HCT116 (cell line): ENCODE measurements around the gene G0S2.

ENCODE experiments used
- CTCF ChIP-seq, 3 experiments: fragments of 200-600 bp in 1 of 3; sonication (generic) in 1 of 3; IDR thresholded peaks in 2 of 3; conservative IDR thresholded peaks in 1 of 3; 2 replicates each; pipeline ENCODE4 v1.5.1; 2012 to 2017; ENCODE audit warnings: low read depth in 2 of 3, low read length in 2 of 3, antibody characterized with exemption in 1 of 3, borderline replicate concordance in 1 of 3, control low read depth in 1 of 3, mild to moderate bottlenecking in 1 of 3, mixed read lengths in 1 of 3, mixed run types in 1 of 3, moderate library complexity in 1 of 3; ENCODE audit not compliant: insufficient read depth in 1 of 3
- EZH2 ChIP-seq: fragments of 200-600 bp; sonication (generic); IDR thresholded peaks from 2 replicates; pipeline ENCODE4 v1.6.1; 2017; ENCODE audit warnings: antibody characterized with exemption, mixed run types
- EZH2phosphoT487 ChIP-seq: fragments of 200-600 bp; IDR thresholded peaks from 2 replicates; pipeline ENCODE4 v1.6.1; 2018; ENCODE audit warnings: antibody characterized with exemption, borderline replicate concordance
- JUND ChIP-seq: IDR thresholded peaks from 2 replicates; pipeline ENCODE4 v1.6.1; 2012
- POLR2A ChIP-seq: IDR thresholded peaks from 2 replicates; pipeline ENCODE4 v1.7.0; 2011; ENCODE audit warnings: borderline replicate concordance; ENCODE audit not compliant: insufficient read depth, insufficient read length; ENCODE audit errors: extremely low read depth

- TF ChIP-seq POLR2A (no peak), JUND (no peak), CTCF (IDR thresholded peaks at IDR 0.05 in 2 of 3, conservative IDR thresholded peaks at IDR 0.05 in 1 of 3; ENCODE audit: borderline replicate concordance in 1 of 3, insufficient read depth in 1 of 3, low read depth in 2 of 3, low read length in 2 of 3) (no peak), EZH2 (no peak), EZH2phosphoT487 (no peak)
Observed at GRCh38 chr1:209635850-209636249, 39.4 kb upstream of the G0S2 start.
